ENCODE measurements around the gene RAB3GAP2.

GRCh38 chr1:220099826-220100225 is 172.4 kb downstream of the RAB3GAP2 start:
- TF ChIP-seq CTCF (IDR thresholded peaks at IDR 0.05) (no peak), GTF2I (CRISPR knock-in tag; conservative IDR thresholded peaks at IDR 0.05) (no peak), NFYB (CRISPR knock-in tag; conservative IDR thresholded peaks at IDR 0.05; ENCODE audit: low read depth) (no peak), E2F4 (CRISPR knock-in tag; IDR thresholded peaks at IDR 0.05; ENCODE audit: borderline replicate concordance, low read depth) (no peak), IRF1 (CRISPR knock-in tag; IDR thresholded peaks at IDR 0.05) (no peak), ZNF232 (CRISPR knock-in tag; IDR thresholded peaks at IDR 0.05) (no peak), ARID4B (CRISPR knock-in tag; IDR thresholded peaks at IDR 0.05; ENCODE audit: borderline replicate concordance) (no peak), ZNF138 (CRISPR knock-in tag; conservative IDR thresholded peaks at IDR 0.05) (no peak), E2F1 (CRISPR knock-in tag; IDR thresholded peaks at IDR 0.05) (no peak), ATF3 (CRISPR knock-in tag; conservative IDR thresholded peaks at IDR 0.05) (no peak)
